Ectodermal cell (in vitro differentiated cells): ENCODE measurements around the gene ARHGAP27.

Source experiments
- H3K27ac ChIP-seq: 2 replicates; pipeline ENCODE4 v1.7.0; 2013; ENCODE audit warnings: mild to moderate bottlenecking, low read depth, low read length; ENCODE audit not compliant: insufficient read depth, poor library complexity, severe bottlenecking
- H3K27me3 ChIP-seq: 2 replicates; pipeline ENCODE4 v1.7.0; 2013; ENCODE audit warnings: mild to moderate bottlenecking, low read length; ENCODE audit not compliant: insufficient read depth, control insufficient read depth, poor library complexity, severe bottlenecking
- H3K36me3 ChIP-seq: one replicate; pipeline ENCODE4 v1.7.0; 2013; ENCODE audit warnings: low read length; ENCODE audit not compliant: control insufficient read depth, insufficient read depth
- H3K4me1 ChIP-seq: one replicate; pipeline ENCODE4 v1.7.0; 2013; ENCODE audit warnings: low read length; ENCODE audit not compliant: control insufficient read depth, insufficient read depth
- H3K4me3 ChIP-seq: 2 replicates; pipeline ENCODE4 v1.7.0; 2013; ENCODE audit warnings: low read depth, low read length, control low read depth; ENCODE audit not compliant: insufficient read depth
- H3K9me3 ChIP-seq: 2 replicates; pipeline ENCODE4 v1.7.0; 2013; ENCODE audit warnings: mild to moderate bottlenecking, low read length, moderate library complexity; ENCODE audit not compliant: control insufficient read depth
- WGBS, 2 experiments: methylation state at CpG; one replicate each; pipeline ENCODE4 v1.1.7; 2013; ENCODE audit warnings: missing lambda C conversion rate in 2 of 2; 5-methylcytosine and 5-hydroxymethylcytosine counted together

ARHGAP27 gene

DNA sequence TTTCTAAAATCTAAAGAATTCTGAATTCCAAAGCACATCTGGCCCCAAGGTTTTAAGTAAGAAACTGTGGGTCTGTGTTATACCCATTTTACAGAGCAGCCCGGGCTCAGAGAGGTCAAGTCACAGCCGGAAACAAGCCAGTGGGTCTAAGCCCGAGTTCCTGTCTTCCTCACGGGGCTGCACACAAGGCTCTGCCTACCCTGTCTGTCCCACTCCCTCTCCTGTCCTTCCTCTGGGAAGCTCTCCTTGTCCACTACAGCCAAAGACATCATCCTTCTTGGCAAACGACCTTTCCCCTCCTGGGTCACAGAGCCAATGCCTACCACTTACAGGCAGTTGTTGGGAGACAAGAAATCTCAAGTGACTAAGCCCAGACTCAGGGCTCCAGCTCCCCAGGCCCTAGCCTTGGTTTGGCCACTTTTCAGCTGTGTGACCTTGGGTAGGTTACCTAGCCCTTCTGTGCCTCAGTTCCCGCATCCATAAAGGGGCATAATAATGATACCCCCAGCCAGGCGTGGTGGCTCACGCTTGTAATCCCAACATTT is 60.3 kb downstream of the ARHGAP27 start:
- Histone ChIP-seq H3K4me1 (peaks cover 11% of the 10 kb centered on the region), H3K27me3 (no peaks in the 10 kb centered on the region), H3K9me3 (no peaks in the 10 kb centered on the region), H3K27ac (peak overlapping the region; percentile 57), H3K4me3 (no peak overlapping the region), H3K36me3 (no peaks in the 10 kb centered on the region)
- 83 to 87% methylated on average over 8 of the region's 8 CpGs for WGBS, 2 experiments

DNA sequence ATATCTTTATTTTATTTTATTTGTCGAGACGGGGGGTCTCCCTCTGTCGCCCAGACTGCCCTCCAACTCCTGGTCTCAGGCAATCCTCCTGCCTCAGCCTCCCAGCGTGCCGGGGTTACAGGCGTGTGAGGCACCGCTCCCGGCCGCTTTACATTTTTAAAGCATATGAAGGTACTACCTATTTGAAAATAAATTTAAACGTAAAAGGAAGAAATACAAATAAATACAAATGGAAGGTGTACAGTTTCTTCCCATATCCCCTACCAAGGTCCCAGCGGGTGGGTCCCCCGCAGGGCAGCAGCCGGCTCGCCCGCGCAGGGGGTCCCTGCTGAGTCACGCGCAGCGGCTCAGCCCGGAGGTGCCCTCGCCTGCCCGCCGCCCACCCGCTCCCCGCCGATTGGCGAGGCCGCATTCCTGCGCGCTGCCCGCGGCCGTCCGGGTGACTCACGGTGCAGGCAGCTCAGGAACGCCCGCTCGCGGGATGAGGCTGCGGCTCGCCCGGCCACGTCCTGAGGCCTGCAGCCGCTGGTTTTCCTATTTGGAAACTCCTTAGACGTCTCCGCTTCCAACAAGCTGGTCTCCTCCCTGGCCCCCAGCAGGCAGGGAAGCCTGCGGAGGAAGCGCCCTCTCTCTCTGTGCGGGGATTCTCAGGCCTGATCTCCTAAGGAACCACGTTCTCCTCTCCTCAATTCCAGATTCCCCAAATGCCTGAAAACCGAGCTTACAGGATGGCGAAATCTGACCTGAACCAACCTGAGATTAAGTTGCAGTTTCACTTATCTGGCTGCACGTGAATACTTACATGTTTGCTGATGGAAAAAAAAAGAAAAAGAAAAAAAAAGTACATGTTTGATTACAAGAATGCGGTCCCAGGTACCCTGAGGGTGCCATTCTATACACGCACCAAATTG is 61.0 kb downstream of the ARHGAP27 start:
- Histone ChIP-seq H3K4me1 (peaks cover 11% of the 10 kb centered on the region), H3K27me3 (no peaks in the 10 kb centered on the region), H3K9me3 (no peaks in the 10 kb centered on the region), H3K4me3 (peak overlapping the region; percentile 13), H3K36me3 (no peaks in the 10 kb centered on the region), H3K27ac (peak overlapping the region; percentile 76)
- WGBS, 2 experiments, result 10 to 12% methylated on average over 51 to 52 of the region's 55 CpGs

DNA sequence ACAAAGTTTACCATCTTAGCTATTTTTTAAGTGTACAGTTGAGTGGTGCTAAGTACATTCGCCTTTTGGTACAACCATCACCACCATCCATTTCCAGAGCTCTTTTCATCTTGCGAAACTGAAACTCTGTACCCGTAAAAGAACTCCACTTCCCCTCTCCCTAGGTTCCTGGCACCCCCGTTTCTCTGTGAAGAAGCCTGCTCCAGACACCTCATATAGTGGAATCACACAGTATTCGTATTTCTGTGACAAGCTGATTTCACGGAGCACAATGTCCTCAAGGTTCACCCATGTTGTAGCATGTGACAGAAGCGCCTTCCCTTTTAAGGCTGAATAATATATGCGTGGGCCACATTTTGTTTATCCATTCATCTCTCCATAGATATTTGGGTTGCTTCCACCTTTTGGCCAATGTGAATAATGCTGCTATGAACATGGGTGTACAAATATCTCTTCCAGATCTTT is 61.7 kb downstream of the ARHGAP27 start:
- no peaks in the 10 kb centered on the region for H3K9me3 ChIP-seq
- H3K4me1 ChIP-seq, result peaks cover 11% of the 10 kb centered on the region
- 86 to 89% methylated on average over 8 of the region's 8 CpGs for WGBS, 2 experiments
- H3K27me3 ChIP-seq, result no peaks in the 10 kb centered on the region
- peak overlapping the region; percentile 76 for H3K27ac ChIP-seq
- no peak overlapping the region for H3K4me3 ChIP-seq
- no peaks in the 10 kb centered on the region for H3K36me3 ChIP-seq

DNA sequence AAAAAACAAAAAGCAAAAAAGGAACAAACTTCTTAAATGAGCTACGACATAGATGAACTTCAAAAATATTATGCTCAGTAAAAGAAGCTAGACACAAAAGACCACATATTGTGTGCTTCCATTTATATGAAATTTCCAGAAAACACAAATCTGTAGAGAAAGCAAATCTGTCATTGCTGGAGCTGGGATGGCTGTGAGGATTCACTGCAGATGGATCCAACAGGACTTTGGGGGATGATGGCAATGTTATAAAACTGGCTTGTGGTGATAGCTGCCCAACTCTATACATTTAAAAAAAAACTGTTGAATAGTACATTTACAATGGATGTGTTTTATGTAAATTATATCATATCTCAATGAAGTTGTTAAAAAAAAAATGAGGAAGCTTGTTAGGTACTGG is 63.2 kb downstream of the ARHGAP27 start:
- no peaks in the 10 kb centered on the region for H3K27me3 ChIP-seq
- H3K9me3 ChIP-seq, result no peaks in the 10 kb centered on the region
- H3K36me3 ChIP-seq, result no peaks in the 10 kb centered on the region
- H3K4me1 ChIP-seq, result peaks cover 16% of the 10 kb centered on the region
- H3K4me3 ChIP-seq, result no peak overlapping the region
- 97 to 100% methylated on average over 1 of the region's 1 CpG for WGBS, 2 experiments
- H3K27ac ChIP-seq, result no peak overlapping the region

DNA sequence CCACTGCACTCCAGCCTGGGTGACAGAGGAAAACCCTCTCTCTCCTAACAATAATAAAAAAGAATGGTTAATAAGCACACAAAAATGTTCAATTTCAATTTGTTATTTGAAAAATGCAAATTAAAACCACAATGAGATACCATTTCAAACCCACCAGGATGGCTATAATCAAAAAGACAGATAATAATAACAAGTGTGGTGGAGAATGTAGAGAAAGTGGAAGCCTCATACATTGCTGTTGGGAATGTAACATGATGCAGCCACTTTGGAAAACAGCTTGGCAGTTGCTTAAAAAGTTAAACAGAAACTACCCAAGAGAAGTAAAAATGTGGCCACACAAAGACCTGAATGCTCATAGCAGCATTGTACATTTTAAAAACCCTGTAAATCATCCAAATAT is 64.0 kb downstream of the ARHGAP27 start:
- no peak overlapping the region for H3K4me3 ChIP-seq
- H3K9me3 ChIP-seq, result no peaks in the 10 kb centered on the region
- no peak overlapping the region for H3K27ac ChIP-seq
- H3K27me3 ChIP-seq, result no peaks in the 10 kb centered on the region
- H3K4me1 ChIP-seq, result peaks cover 19% of the 10 kb centered on the region
- no peaks in the 10 kb centered on the region for H3K36me3 ChIP-seq

DNA sequence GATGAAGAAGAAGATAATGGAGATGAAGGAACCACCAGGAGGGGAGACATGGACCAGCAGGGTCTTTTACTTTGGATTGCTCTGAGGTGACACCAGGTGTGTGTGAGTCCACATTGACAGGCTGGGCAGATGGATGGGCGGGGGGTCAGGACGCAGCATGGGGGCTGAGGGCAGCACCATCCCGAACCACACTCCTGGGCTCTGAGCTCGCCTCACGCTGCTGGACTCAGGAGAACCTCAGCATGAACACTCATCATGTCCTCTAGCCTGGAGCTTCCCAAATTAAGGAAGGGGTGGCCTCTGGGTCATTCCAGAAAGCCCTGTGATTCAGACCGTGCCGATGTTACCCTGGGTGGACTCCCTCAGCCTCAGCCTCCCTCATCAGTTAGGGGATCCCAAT is 65.5 kb downstream of the ARHGAP27 start:
- Histone ChIP-seq H3K27ac (no peak overlapping the region), H3K9me3 (no peaks in the 10 kb centered on the region), H3K36me3 (no peaks in the 10 kb centered on the region), H3K27me3 (no peaks in the 10 kb centered on the region), H3K4me1 (peaks cover 16% of the 10 kb centered on the region), H3K4me3 (no peak overlapping the region)
- 93% methylated on average over 7 of the region's 7 CpGs for whole genome bisulfite sequencing, 2 experiments

DNA sequence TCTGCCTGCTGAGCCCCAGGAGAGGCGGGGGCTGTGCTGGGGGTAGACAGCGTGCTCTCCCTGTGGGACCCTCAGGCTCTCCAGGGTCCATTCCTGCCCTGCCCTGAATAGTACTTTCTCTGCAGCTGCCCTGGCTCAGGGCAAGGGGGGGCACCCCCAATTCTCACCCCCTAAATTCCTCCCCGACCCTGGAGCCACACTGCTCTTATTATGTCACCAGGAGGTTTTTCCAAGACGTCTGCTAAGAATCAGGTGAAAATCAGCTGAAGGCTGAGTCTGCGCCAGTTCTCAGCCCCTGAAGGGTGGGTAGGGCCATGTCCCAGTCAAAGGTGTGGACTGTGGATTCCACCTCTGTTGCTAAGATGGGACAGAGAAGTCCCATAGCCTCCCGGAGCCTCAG is 66.0 kb downstream of the ARHGAP27 start:
- 91% methylated on average over 6 of the region's 6 CpGs for WGBS, 2 experiments
- Histone ChIP-seq H3K36me3 (no peaks in the 10 kb centered on the region), H3K4me1 (peaks cover 12% of the 10 kb centered on the region), H3K27ac (no peak overlapping the region), H3K4me3 (no peak overlapping the region), H3K27me3 (no peaks in the 10 kb centered on the region), H3K9me3 (no peaks in the 10 kb centered on the region)

DNA sequence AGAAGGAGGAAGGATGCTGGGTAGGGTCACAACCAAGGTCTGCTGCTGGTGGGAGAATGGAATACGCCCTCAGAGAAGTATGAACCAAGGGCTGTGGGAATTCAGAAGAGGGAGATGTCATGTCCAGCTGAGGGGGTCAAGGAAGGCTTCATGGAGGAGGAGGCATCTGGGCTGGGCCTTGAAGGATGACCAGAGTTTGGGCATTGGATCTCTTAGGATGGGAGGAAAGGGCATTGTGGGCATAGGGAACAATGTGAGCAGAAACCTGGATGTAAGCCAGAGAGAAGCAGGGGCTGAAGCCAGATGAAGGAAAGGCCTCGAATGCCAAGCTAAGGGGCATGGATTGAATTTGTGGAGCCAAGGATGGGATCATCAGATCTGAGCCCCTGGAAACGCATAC is 66.6 kb downstream of the ARHGAP27 start:
- WGBS, 2 experiments, result 88 to 94% methylated on average over 3 of the region's 3 CpGs
- no peak overlapping the region for H3K27ac ChIP-seq
- no peaks in the 10 kb centered on the region for H3K9me3 ChIP-seq
- peaks cover 11% of the 10 kb centered on the region for H3K4me1 ChIP-seq
- no peak overlapping the region for H3K4me3 ChIP-seq
- no peaks in the 10 kb centered on the region for H3K27me3 ChIP-seq
- H3K36me3 ChIP-seq, result no peaks in the 10 kb centered on the region

DNA sequence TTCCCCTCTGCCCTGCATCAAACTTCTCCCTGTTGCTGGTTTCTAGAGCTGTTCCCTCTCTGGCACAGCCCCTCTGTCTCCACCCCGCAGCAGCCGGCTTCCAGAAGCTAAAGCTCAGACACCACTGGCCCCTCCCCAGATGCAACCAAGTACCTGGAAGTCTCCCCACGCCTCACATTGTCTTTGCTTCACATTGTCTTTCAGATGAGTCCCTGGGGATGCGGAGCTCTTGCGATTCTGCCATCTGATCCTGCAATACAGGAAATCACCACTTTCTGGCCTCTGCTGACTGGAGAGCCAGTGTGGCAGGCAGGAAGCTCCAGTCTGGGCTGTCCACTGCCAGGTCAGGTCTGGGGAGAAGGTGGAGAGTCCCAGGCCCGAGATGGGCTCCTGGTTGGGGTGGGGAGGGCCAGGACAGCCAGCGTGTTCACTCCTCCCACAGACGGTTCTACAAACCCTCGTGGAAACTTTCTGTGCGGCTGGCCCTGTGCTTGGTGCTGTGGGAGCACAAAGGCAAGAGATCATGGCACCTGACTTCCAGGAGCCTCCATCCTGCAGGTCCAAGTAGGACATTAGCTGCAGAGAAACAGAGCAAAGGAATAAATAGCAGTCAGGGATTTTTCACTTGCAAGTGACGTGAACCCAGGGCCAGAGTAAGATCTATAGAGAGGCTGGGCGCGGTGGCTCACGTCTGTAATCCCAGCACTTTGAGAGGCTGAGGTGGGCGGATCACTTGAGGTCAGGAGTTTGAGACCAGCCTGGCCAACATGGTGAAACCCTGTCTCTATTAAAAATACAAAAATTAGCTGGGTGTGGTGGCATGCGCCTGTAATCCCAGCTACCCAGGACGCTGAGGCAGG is 67.9 kb downstream of the ARHGAP27 start:
- Histone ChIP-seq H3K27ac (no peak overlapping the region), H3K36me3 (no peaks in the 10 kb centered on the region), H3K4me1 (peaks cover 8% of the 10 kb centered on the region), H3K4me3 (no peak overlapping the region), H3K9me3 (no peaks in the 10 kb centered on the region), H3K27me3 (no peaks in the 10 kb centered on the region)
- WGBS, 2 experiments, result 48 to 49% methylated on average over 17 of the region's 17 CpGs

DNA sequence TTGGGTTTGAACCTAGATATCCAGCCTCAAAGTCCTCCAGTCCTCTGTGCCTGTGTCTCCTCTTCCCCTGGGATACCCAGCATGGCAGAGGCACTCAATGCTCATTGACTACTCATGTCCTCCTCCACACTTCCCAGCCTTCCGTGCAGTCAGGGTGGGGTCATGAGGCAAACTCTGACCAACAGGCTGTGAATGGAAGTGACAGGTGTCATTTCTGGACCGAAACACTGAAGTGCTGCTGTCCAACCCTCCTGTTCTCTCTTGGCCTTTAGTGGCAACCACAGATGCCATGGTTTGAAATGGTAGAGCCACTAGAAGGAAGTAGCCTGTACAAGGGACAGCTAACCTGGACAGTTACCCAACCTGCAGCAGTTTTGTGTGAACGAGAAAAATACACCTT is 69.2 kb downstream of the ARHGAP27 start:
- Histone ChIP-seq H3K27me3 (no peaks in the 10 kb centered on the region), H3K4me3 (no peak overlapping the region), H3K9me3 (no peaks in the 10 kb centered on the region), H3K36me3 (no peaks in the 10 kb centered on the region), H3K4me1 (peaks cover 8% of the 10 kb centered on the region), H3K27ac (no peak overlapping the region)
- 95 to 97% methylated on average over 3 of the region's 3 CpGs for WGBS, 2 experiments
